HG02973 (cell line): ENCODE data around the gene MINDY2.
"Not testable (repeated sequence)": the region's sequence is repeated elsewhere in the genome, so short reads cannot be mapped to it uniquely, and the experiment has no call there.

Source experiments
- ATAC-seq: cut with Tn5 transposase; IDR thresholded peaks from one replicate; pipeline ENCODE4 v1.9.1; 2021; ENCODE audit warnings: moderate library complexity; ENCODE audit not compliant: unreplicated experiment

MINDY2 gene

GRCh38 chr15:58749532-58750337 is 21.4 kb upstream of the MINDY2 start, which contains the start of gene ADAM10:
ADAM10 (minus strand) TSS chr15:58749707; CDS start chr15:58749534, 173 bp downstream.
- ATAC-seq = peak; percentile 81

- no peak for ATAC-seq
These were observed 18.4 kb upstream of the MINDY2 start for GRCh38 chr15:58752716-58753115.

GRCh38 chr15:58755350-58755749 is 15.8 kb upstream of the MINDY2 start:
- ATAC-seq = no peak

GRCh38 chr15:58755956-58756355 is 15.1 kb upstream of the MINDY2 start:
- ATAC-seq = no peak

- ATAC-seq = no peak
These were observed 13.0 kb upstream of the MINDY2 start for GRCh38 chr15:58758141-58758540.

GRCh38 chr15:58760385-58761009 is 10.6 kb upstream of the MINDY2 start:
- no peak for ATAC-seq

- no peak for ATAC-seq
These were observed 10.1 kb upstream of the MINDY2 start for GRCh38 chr15:58761010-58761388.

- ATAC-seq = no peak
These were observed 8.8 kb upstream of the MINDY2 start for GRCh38 chr15:58762285-58762684.

- ATAC-seq = no peak
These were observed 8.4 kb upstream of the MINDY2 start for GRCh38 chr15:58762731-58763130.

GRCh38 chr15:58764468-58764867 is 6.6 kb upstream of the MINDY2 start:
- ATAC-seq = no peak

- ATAC-seq = no peak
These were observed 4.8 kb upstream of the MINDY2 start for GRCh38 chr15:58766290-58766689.

GRCh38 chr15:58768601-58769004 is 2.5 kb upstream of the MINDY2 start:
- ATAC-seq = not testable (repeated sequence)

GRCh38 chr15:58770519-58770856 is 614 bp upstream of the MINDY2 start:
- ATAC-seq = peak; percentile 24

- ATAC-seq = peak; percentile 5
These were observed 634 bp downstream of the MINDY2 start for GRCh38 chr15:58771621-58772250.

- no peak for ATAC-seq
These were observed 1.9 kb downstream of the MINDY2 start for GRCh38 chr15:58773024-58773423.

- ATAC-seq = no peak
These were observed 4.3 kb downstream of the MINDY2 start for GRCh38 chr15:58775402-58775801.

- ATAC-seq = no peak
These were observed 6.0 kb downstream of the MINDY2 start for GRCh38 chr15:58777107-58777506.

- no peak for ATAC-seq
These were observed 8.5 kb downstream of the MINDY2 start for GRCh38 chr15:58779554-58779953.

- ATAC-seq = no peak
These were observed 14.3 kb downstream of the MINDY2 start for GRCh38 chr15:58785355-58785754.

GRCh38 chr15:58788056-58788710 is 17.1 kb downstream of the MINDY2 start:
- ATAC-seq = no peak

GRCh38 chr15:58793862-58794261 is 22.8 kb downstream of the MINDY2 start:
- ATAC-seq = no peak

GRCh38 chr15:58795825-58796224 is 24.7 kb downstream of the MINDY2 start:
- no peak for ATAC-seq
